LNCAP (cell line): ENCODE measurements around the gene PDE4D.
A peak's percentile ranks its signal among the peaks of the same experiment; 100 is the strongest.

Source experiments
- TF ChIP-seq, protein P1 (sequence below): fragments of 450-650 bp; IDR thresholded peaks from 2 replicates; pipeline ENCODE4 v1.5.1; 2017; ENCODE audit warnings: mild to moderate bottlenecking

Gene PDE4D

DNA sequence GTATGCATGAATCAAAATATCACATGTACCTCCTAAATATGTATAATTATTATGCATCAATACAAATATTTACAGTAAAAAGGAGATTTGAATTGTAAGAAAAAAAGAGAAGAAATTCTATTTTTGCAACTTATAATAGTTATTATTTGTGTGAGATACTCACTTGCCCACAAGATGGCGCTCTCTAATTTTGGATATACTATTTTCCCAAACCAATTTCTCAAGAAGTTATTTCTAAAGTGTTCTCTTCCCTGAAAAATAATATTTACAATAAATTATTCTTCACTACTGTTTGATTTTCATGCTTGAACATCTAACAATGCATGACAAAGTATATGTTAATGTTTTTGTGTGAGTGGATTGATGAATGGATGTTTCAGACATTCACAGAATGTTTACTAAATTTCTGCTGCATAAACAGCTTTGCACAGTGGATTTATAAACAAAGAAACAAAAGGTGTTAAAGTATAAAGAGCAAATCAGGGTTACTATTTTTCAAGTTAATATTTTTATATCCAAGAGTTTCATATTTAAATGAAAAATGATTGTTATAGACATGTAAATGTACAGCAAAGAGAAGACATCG, 503.4 kb downstream of the PDE4D start:
- TF ChIP-seq, protein P1, sequence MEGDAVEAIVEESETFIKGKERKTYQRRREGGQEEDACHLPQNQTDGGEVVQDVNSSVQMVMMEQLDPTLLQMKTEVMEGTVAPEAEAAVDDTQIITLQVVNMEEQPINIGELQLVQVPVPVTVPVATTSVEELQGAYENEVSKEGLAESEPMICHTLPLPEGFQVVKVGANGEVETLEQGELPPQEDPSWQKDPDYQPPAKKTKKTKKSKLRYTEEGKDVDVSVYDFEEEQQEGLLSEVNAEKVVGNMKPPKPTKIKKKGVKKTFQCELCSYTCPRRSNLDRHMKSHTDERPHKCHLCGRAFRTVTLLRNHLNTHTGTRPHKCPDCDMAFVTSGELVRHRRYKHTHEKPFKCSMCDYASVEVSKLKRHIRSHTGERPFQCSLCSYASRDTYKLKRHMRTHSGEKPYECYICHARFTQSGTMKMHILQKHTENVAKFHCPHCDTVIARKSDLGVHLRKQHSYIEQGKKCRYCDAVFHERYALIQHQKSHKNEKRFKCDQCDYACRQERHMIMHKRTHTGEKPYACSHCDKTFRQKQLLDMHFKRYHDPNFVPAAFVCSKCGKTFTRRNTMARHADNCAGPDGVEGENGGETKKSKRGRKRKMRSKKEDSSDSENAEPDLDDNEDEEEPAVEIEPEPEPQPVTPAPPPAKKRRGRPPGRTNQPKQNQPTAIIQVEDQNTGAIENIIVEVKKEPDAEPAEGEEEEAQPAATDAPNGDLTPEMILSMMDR, result peak; percentile 74

GRCh38 chr5:59387127-59387526, 506.4 kb downstream of the PDE4D start:
- TF ChIP-seq, protein P1, result no peak

- TF ChIP-seq, protein P1, result no peak
Measured at GRCh38 chr5:59385700-59386099, 507.8 kb downstream of the PDE4D start.

- TF ChIP-seq, protein P1, result peak; percentile 70
Measured at GRCh38 chr5:59380350-59380951, 513.1 kb downstream of the PDE4D start.

DNA sequence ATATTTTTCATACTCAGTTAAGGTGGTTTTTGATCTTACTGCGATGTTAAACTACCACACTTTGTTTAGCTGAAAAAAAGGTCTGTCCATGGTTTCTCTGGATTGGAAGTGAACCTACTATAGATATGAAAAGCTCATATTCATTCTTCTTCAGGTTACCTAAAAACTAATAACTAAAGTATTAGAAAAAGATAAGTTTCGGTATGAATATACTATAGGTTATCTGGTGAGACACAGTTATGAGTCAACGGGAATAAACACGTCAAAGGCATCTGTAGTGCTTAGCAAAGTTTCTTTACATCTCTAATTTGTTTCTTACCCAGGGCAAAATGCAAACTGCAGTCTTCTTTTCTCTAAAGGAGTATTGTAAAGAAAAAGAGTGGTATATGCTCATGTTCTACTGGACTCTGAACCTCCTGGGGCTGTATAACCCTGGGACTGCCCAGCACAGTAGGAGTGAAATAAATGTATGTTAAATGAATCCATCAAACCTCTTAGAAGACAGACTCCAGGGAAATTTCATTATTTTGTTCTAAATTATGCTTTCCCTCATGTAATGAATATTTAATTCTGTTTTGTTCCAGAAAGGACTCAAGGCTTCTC, 521.9 kb downstream of the PDE4D start:
- TF ChIP-seq, protein P1, result no peak

- TF ChIP-seq, protein P1, result no peak
Measured at GRCh38 chr5:59368951-59369350, 524.6 kb downstream of the PDE4D start.

DNA sequence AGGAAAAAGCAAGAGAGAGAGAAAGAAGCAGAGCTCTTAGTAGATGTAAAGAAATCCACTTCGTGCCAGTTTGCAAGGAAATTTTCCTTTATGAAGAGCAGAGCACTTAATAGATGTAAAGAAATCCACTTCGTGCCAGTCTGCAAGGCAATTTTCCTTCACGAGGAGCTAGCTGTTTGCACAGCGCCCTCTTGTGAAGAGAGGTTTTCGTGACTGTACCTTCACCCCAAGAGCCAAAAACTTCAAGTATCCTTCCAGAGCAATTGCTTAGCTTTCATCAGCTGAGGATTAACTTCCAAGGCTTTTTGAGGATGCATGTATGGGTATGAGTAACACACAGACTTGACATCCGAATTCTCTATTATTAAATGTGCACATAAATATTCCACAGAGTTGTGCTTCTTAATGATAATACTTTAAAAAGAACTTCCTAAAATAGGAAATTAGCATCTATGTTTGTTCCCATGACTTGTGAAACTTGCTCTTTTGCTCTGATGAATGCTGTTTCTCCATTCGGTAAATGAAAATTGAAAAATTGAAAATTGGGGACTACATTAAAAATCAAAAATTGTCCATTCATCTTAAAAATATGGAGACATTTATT, 525.6 kb downstream of the PDE4D start:
- TF ChIP-seq, protein P1, result peak; percentile 83
